Fibroblast of the aortic adventitia (primary cell): Measurements from ENCODE around the gene NOTCH1. TPM values are rescaled to one million over a fixed set of nuclear protein-coding genes. Genes with fewer than 3 reads are reported as not detected.
A peak's percentile ranks its signal among the peaks of the same experiment; 100 is the strongest.

Source experiments
- DNase-seq: peaks from one replicate; pipeline ENCODE4 v3.0.0-alpha.2; 2010; ENCODE audit warnings: low read depth
- H3K4me3 ChIP-seq: 2 replicates; pipeline ENCODE4 v1.5.1; 2011; ENCODE audit warnings: low read depth, mild to moderate bottlenecking, control low read depth, low read length, moderate library complexity
- CTCF ChIP-seq: IDR thresholded peaks from 2 replicates; pipeline ENCODE4 v1.5.1; 2011; ENCODE audit warnings: mild to moderate bottlenecking, low read length, control low read depth, inconsistent platforms; ENCODE audit not compliant: insufficient read depth
- total RNA-seq: library from RNA; depleted of rRNA; stranded (reverse); fragments of >200 nt; gene quantifications from 2 replicates; pipeline ENCODE4 v1.2.3, GENCODE V29; 2012; ENCODE audit warnings: low replicate concordance

The NOTCH1 gene
- total RNA-seq, 1 donor, result 8.8 TPM

DNA sequence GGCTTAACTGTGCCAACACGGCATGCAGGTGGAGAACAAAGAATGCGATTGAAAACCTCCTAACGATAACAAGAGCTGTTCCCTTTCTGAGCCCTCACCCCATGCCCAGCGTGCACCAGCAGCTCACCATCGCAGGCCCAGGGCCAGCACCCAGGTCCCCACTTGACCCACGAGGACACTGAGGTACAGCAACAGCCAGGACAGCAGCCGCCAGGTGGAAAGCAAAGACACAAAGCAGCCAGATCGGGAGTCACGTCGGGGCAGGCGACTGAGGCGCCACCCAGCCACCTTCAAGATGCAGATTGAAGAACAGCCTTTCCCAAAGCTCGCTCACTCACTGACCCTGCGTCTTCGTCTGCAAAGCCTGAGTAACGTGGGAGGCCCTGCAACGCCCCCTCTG is 56.1 kb downstream of the NOTCH1 start:
- no peak for TF ChIP-seq CTCF
- H3K4me3 ChIP-seq, result no peak overlapping the region
- no peak for DNase-seq

- peak; percentile 32 for DNase-seq
- H3K4me3 ChIP-seq, result no peak overlapping the region
- TF ChIP-seq CTCF, result peak; percentile 96
These were observed 57.3 kb downstream of the NOTCH1 start for GRCh38 chr9:136488247-136489214.

DNA sequence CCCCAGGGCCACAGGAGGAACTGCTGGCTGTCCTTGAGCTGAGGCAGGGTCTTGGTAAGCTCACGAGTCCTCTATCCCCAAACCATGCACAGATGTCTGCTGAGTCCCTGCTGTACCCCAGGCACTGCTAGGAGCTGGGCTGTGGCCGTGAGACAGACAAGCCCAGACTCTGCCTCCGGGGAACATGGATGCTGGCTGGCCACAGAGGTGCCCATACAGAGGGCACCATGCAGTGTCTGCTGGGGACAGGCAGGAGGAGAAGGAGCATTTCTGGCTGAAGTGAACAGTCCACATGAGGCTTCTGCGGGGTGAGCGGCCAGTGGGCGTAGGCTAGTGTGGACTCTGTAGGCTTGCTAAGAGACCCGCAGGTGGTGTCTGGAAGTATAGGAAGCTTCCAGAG is 58.2 kb downstream of the NOTCH1 start:
- DNase-seq, result no peak
- TF ChIP-seq CTCF, result no peak
- no peak overlapping the region for H3K4me3 ChIP-seq

DNA sequence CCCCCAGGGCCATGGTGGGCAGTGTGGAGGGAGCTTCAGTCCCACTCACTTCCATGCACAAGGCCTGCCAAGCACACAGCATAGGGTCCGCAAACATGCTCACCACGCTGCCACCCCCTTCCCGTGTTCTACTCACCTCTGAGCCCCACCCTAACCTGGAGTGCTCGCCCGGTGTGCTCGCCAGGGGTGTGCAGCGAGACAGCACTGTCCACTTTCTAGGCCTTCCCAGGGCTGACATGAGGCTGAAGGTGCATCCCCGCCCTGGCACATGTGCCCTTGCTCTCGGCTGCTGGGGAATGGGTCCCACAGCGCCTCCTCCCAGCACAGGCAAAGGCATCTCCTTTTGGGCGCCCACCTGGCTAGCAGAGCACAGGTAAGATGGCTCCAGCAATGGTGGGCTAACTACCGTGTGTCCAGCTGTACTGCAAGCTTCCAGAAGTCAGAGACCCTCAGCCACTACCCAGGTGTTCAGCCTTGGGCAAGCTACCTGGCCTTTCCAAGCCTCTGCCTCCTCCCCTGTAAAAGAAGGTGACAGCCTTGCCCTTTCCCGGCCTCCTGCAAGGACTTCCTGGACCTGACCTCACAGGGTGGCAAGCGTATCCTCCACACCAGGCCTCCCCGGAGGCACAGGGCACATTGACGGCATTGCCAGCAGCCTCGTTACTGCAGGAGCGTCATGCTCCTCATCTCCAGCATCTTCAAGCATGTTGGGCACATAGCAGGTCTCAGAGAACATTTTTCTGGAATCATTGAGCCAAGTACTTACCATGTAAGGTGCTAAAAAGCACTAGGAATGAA is 58.8 kb downstream of the NOTCH1 start:
- no peak for TF ChIP-seq CTCF
- no peak overlapping the region for H3K4me3 ChIP-seq
- DNase-seq, result no peak

DNA sequence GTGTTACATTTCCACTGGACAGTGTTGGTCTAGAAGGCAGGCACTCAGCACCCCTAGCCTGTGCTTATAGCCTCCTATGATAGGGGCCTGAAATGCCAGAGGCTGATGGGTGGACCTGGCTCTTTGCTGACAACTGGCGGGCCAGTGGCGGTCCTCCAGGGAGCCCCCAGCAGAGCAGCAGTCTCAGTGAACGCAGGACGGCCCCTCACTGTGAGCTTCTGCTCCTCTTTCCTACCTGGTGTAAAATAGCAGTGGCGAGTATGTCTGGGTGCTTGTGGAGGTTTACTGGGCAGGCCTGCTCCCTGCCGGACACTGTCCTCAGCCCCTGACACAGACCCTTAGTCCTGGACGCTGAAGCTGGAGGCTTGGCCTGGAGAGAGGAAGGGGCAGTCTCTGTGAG is 59.7 kb downstream of the NOTCH1 start:
- no peak overlapping the region for H3K4me3 ChIP-seq
- no peak for TF ChIP-seq CTCF
- DNase-seq, result no peak

DNA sequence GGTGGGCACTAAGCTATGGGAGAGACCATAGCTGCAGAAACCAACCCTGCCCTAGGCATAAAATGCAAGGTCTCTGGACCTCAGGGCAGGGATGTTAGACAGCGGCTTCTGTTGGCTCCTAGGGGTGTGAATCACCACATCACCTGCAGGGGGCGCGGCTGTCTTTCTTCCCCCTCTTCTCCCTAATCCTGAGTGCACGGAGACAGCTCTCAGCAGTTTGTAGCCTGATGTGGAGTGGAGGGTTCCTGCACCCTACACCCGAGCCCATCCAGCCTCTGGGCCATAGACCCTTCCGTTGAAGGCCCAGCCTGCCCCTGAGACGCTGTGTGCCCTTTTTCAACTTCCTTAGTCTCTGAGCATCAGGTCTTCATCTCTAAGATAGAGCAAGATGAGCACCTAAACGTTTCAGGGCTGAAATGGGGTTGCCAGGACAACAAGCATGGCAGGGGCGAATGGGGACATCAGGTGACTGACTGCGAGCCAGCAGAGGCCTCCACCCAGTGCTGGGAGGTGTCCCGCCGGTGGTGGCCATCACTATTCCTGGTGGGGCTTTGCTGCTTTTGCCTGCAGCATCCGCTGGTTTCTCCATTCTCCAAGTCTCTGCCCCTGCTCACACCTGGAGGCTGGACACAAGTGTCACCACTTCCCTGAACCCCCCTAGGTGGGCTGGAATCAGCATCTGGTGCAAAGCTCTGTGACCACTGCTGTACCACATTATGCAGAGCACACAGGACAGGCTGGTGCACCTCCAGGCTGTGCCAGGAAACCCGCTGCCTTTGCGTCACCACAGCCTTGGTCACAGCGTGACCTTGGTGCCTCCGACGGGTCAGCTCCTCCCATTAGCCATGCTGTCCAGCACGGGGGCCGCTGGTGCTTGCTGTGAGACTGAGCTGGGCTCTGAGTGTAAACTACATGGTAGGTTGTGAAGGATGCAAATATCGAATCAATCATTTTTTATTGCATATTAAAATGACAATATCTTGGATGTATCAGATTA is 60.5 kb downstream of the NOTCH1 start:
- DNase-seq, result peak; percentile 77
- TF ChIP-seq CTCF, result peak; percentile 83
- no peak overlapping the region for H3K4me3 ChIP-seq
